A549 (cell line): ENCODE results near the gene ENTREP3.

Source experiments
- POLR2A ChIP-seq: IDR thresholded peaks from 2 replicates; pipeline ENCODE4 v1.6.1; 2012; ENCODE audit warnings: mild to moderate bottlenecking, low read length
- RAD21 ChIP-seq, 2 experiments: fragments of >200 bp in 1 of 2; sonication (Bioruptor Twin) in 1 of 2; formaldehyde crosslinking in 1 of 2; IDR thresholded peaks in 1 of 2; conservative IDR thresholded peaks in 1 of 2; 2 replicates in 1 of 2; 3 replicates in 1 of 2; pipeline ENCODE4 v1.6.1; 2012 to 2018; ENCODE audit warnings: inconsistent platforms in 1 of 2
- RFX5 ChIP-seq: fragments of 450-650 bp; IDR thresholded peaks from 2 replicates; pipeline ENCODE4 v1.7.1; 2014; ENCODE audit warnings: antibody characterized with exemption, mild to moderate bottlenecking, moderate library complexity
- ZFP36 ChIP-seq: fragments of 450-650 bp; IDR thresholded peaks from 2 replicates; pipeline ENCODE4 v1.6.1; 2014; ENCODE audit warnings: borderline replicate concordance; ENCODE audit not compliant: partially characterized antibody
- TF ChIP-seq, protein P1 (sequence below): fragments of 200-600 bp; sonication (generic); IDR thresholded peaks from 2 replicates; pipeline ENCODE4 v1.6.1; 2016; ENCODE audit warnings: antibody characterized with exemption, mild to moderate bottlenecking, moderate library complexity
- TF ChIP-seq, protein P2 (sequence below): fragments of >200 bp; sonication (Bioruptor Twin); formaldehyde crosslinking; IDR thresholded peaks from 3 replicates; pipeline ENCODE4 v1.5.1; 2016

DNA sequence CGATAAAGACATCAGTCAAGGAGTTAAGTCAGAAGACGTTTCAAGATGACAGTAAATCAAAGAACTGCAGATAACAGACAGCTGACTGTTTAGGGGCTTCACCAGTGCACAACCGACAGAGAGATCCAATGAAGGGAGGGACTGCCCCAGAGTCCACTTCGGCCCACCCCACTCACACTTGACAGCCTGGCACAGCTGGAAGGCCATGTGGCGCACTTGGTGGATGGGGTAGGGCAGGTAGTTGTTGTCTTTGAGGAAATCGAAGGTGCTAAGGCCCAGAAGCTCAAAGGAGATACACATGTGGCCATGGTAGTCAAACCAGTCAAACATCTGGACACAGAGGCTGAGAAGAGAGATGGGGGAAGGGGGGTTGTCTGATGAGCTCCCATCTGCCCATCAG is 11.3 kb upstream of the ENTREP3 start:
- TF ChIP-seq, protein P1, sequence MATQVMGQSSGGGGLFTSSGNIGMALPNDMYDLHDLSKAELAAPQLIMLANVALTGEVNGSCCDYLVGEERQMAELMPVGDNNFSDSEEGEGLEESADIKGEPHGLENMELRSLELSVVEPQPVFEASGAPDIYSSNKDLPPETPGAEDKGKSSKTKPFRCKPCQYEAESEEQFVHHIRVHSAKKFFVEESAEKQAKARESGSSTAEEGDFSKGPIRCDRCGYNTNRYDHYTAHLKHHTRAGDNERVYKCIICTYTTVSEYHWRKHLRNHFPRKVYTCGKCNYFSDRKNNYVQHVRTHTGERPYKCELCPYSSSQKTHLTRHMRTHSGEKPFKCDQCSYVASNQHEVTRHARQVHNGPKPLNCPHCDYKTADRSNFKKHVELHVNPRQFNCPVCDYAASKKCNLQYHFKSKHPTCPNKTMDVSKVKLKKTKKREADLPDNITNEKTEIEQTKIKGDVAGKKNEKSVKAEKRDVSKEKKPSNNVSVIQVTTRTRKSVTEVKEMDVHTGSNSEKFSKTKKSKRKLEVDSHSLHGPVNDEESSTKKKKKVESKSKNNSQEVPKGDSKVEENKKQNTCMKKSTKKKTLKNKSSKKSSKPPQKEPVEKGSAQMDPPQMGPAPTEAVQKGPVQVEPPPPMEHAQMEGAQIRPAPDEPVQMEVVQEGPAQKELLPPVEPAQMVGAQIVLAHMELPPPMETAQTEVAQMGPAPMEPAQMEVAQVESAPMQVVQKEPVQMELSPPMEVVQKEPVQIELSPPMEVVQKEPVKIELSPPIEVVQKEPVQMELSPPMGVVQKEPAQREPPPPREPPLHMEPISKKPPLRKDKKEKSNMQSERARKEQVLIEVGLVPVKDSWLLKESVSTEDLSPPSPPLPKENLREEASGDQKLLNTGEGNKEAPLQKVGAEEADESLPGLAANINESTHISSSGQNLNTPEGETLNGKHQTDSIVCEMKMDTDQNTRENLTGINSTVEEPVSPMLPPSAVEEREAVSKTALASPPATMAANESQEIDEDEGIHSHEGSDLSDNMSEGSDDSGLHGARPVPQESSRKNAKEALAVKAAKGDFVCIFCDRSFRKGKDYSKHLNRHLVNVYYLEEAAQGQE = no peak
- TF ChIP-seq RAD21 (conservative IDR thresholded peaks at IDR 0.05 in 1 of 2, IDR thresholded peaks at IDR 0.05 in 1 of 2) (no peak), POLR2A (no peak), ZFP36 (no peak), RFX5 (no peak)
- TF ChIP-seq, protein P2, sequence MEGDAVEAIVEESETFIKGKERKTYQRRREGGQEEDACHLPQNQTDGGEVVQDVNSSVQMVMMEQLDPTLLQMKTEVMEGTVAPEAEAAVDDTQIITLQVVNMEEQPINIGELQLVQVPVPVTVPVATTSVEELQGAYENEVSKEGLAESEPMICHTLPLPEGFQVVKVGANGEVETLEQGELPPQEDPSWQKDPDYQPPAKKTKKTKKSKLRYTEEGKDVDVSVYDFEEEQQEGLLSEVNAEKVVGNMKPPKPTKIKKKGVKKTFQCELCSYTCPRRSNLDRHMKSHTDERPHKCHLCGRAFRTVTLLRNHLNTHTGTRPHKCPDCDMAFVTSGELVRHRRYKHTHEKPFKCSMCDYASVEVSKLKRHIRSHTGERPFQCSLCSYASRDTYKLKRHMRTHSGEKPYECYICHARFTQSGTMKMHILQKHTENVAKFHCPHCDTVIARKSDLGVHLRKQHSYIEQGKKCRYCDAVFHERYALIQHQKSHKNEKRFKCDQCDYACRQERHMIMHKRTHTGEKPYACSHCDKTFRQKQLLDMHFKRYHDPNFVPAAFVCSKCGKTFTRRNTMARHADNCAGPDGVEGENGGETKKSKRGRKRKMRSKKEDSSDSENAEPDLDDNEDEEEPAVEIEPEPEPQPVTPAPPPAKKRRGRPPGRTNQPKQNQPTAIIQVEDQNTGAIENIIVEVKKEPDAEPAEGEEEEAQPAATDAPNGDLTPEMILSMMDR = no peak
